ENCODE results near the gene FBXO46. TPM values are rescaled to one million over a fixed set of nuclear protein-coding genes. Genes with fewer than 3 reads are reported as not detected.

The FBXO46 gene
- total and polyA plus RNA-seq, 2 of the 4 experiments (the other 2 are of a cell fraction) = 3.0 to 6.8 TPM

- peak; percentile 53; the same call in 1 of the 2 replicates for TF ChIP-seq FOS (IDR thresholded peaks at IDR 0.05; ENCODE audit: low read depth, low read length)
- no peak for TF ChIP-seq MAFK (IDR thresholded peaks at IDR 0.05; ENCODE audit: low read depth, low read length)
- TF ChIP-seq CEBPB (IDR thresholded peaks at IDR 0.05; ENCODE audit: low read depth, low read length) = peak; percentile 45; the same call in 1 of the 2 replicates
- no peak for TF ChIP-seq NFE2L2 (IDR thresholded peaks at IDR 0.05; ENCODE audit: low read depth, low read length)
These were observed 13.3 kb downstream of the FBXO46 start (continued) for GRCh38 chr19:45717131-45717982.

Data from IMR-90 (cell line).